22Rv1 (cell line): ENCODE results near the gene DPP7.

Source experiments
- H3K27ac ChIP-seq: fragments of 450-650 bp; 2 replicates; pipeline ENCODE4 v1.5.1; 2017
- CTCF ChIP-seq: fragments of 450-650 bp; IDR thresholded peaks from 2 replicates; pipeline ENCODE4 v1.5.1; 2017; ENCODE audit warnings: mild to moderate bottlenecking
- ZFX ChIP-seq: fragments of 450-650 bp; IDR thresholded peaks from 2 replicates; pipeline ENCODE4 v1.6.1; 2017; ENCODE audit warnings: antibody characterized with exemption, borderline replicate concordance

DPP7 gene

GRCh38 chr9:137129456-137130175 lies 15.1 kb upstream of the DPP7 start:
- no peak for TF ChIP-seq CTCF
- TF ChIP-seq ZFX: no peak
- H3K27ac ChIP-seq: peak overlapping the region; percentile 93

GRCh38 chr9:137128862-137129455 lies 14.4 kb upstream of the DPP7 start:
- H3K27ac ChIP-seq: peak overlapping the region; percentile 93
- TF ChIP-seq ZFX: no peak
- TF ChIP-seq CTCF: no peak

GRCh38 chr9:137128158-137128861 lies 13.8 kb upstream of the DPP7 start:
- TF ChIP-seq ZFX (no peak), CTCF (no peak)

GRCh38 chr9:137127301-137128157 lies 13.0 kb upstream of the DPP7 start:
- TF ChIP-seq ZFX (no peak), CTCF (no peak)
- peak overlapping the region; percentile 93 for H3K27ac ChIP-seq

More at GRCh38 chr9:137128158-137128861, 13.8 kb upstream of the DPP7 start:
- H3K27ac ChIP-seq: peak overlapping the region; percentile 93

GRCh38 chr9:137126786-137127185 lies 12.3 kb upstream of the DPP7 start:
- peak overlapping the region; percentile 93 for H3K27ac ChIP-seq
- TF ChIP-seq ZFX (no peak), CTCF (no peak)

- peak overlapping the region; percentile 60 for H3K27ac ChIP-seq
These were observed 9.5 kb upstream of the DPP7 start for GRCh38 chr9:137123952-137124462.

- no peak for TF ChIP-seq ZFX
- no peak for TF ChIP-seq CTCF
- peak overlapping the region; percentile 60 for H3K27ac ChIP-seq
These were observed 8.9 kb upstream of the DPP7 start for GRCh38 chr9:137123468-137123837.

GRCh38 chr9:137122796-137123467 lies 8.4 kb upstream of the DPP7 start:
- peak overlapping the region; percentile 60 for H3K27ac ChIP-seq

GRCh38 chr9:137121927-137122795 lies 7.6 kb upstream of the DPP7 start:
- H3K27ac ChIP-seq: peak overlapping the region; percentile 60
